ENCODE results near the gene DTNA.

GRCh38 chr18:34729264-34729663 is 19.2 kb downstream of the DTNA start:
- TF ChIP-seq POLR2A (IDR thresholded peaks at IDR 0.05) (no peak), CTCF (IDR thresholded peaks at IDR 0.05) (peak; percentile 24 to 49 (median 44))

Data from gastroesophageal sphincter (tissue), 3 donors.